GM19468 (cell line): Measurements from ENCODE around the gene WWC2.
"Not testable (repeated sequence)": the region's sequence is repeated elsewhere in the genome, so short reads cannot be mapped to it uniquely, and the experiment has no call there.

Source experiments
- ATAC-seq: cut with Tn5 transposase; IDR thresholded peaks from one replicate; pipeline ENCODE4 v1.9.1; 2021; ENCODE audit warnings: mild to moderate bottlenecking, moderate library complexity, moderate number of reproducible peaks; ENCODE audit not compliant: unreplicated experiment; ENCODE audit errors: extremely low read depth

Gene WWC2

GRCh38 chr4:183099537-183100297, 660 bp downstream of the WWC2 start:
- no peak for ATAC-seq

- no peak for ATAC-seq
Measured at GRCh38 chr4:183100298-183100599, 1.2 kb downstream of the WWC2 start.

- ATAC-seq: no peak
Measured at GRCh38 chr4:183100827-183101226, 1.8 kb downstream of the WWC2 start.

- ATAC-seq: no peak
Measured at GRCh38 chr4:183101956-183102480, 3.0 kb downstream of the WWC2 start.

- no peak for ATAC-seq
Measured at GRCh38 chr4:183105092-183105491, 6.0 kb downstream of the WWC2 start.

GRCh38 chr4:183106839-183107238, 7.8 kb downstream of the WWC2 start:
- no peak for ATAC-seq

GRCh38 chr4:183107891-183108459, 8.9 kb downstream of the WWC2 start:
- ATAC-seq: no peak

GRCh38 chr4:183110244-183110643, 11.2 kb downstream of the WWC2 start:
- ATAC-seq: no peak

- no peak for ATAC-seq
Measured at GRCh38 chr4:183111452-183111885, 12.4 kb downstream of the WWC2 start.

GRCh38 chr4:183118141-183118540, 19.1 kb downstream of the WWC2 start:
- ATAC-seq: no peak

GRCh38 chr4:183118585-183118984, 19.5 kb downstream of the WWC2 start:
- ATAC-seq: no peak

- ATAC-seq: not testable (repeated sequence)
Measured at GRCh38 chr4:183121660-183122059, 22.6 kb downstream of the WWC2 start.

GRCh38 chr4:183124228-183124627, 25.2 kb downstream of the WWC2 start:
- ATAC-seq: no peak

- no peak for ATAC-seq
Measured at GRCh38 chr4:183124865-183125264, 25.8 kb downstream of the WWC2 start.

GRCh38 chr4:183129125-183129524, 30.1 kb downstream of the WWC2 start:
- no peak for ATAC-seq

GRCh38 chr4:183129675-183130074, 30.6 kb downstream of the WWC2 start:
- no peak for ATAC-seq

GRCh38 chr4:183130328-183131155, 31.5 kb downstream of the WWC2 start:
- no peak for ATAC-seq

- ATAC-seq: no peak
Measured at GRCh38 chr4:183132081-183132480, 33.0 kb downstream of the WWC2 start.

- ATAC-seq: no peak
Measured at GRCh38 chr4:183132865-183133264, 33.8 kb downstream of the WWC2 start.

- no peak for ATAC-seq
Measured at GRCh38 chr4:183136855-183137254, 37.8 kb downstream of the WWC2 start.
